NCI-H524 treated with DMSO at 0.1 percent for 48 hours (cell line): ENCODE data around the gene TMEM221.

ENCODE experiments used
- DNase-seq: peaks from one replicate; lab custom pipeline; 2025; lab: John Stamatoyannopoulos, UW

TMEM221 gene

GRCh38 chr19:17471410-17472125 lies 23.1 kb upstream of the TMEM221 start:
- DNase-seq: peak; percentile 95

- DNase-seq: peak; percentile 96
These were observed 21.8 kb upstream of the TMEM221 start, which contains the start of gene SLC27A1 for GRCh38 chr19:17470068-17470841. SLC27A1 (plus strand) TSS chr19:17470524; CDS start chr19:17470541, 17 bp downstream.

- peak; percentile 98 for DNase-seq
These were observed 21.1 kb upstream of the TMEM221 start for GRCh38 chr19:17469481-17470067.

DNA sequence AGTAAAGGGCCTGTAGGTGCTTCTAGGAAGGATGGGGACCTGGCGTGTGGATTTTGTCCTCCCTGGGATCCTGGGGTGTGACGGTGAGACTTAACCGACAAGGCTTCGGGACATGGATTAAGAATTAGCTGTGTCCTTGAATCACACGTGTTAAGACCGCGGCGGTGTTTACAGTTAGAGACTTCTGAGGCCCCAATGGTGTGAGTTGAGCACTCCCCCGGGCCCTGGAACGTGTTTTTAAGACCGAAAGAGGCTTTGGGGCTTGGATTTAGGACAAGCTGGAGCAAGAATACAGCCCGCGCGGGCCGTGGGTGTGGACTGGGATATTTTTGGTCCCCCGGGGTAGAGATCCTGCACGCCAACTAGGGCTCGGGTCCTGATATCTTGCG lies 20.6 kb upstream of the TMEM221 start:
- DNase-seq: no peak

- no peak for DNase-seq
These were observed 20.0 kb upstream of the TMEM221 start for GRCh38 chr19:17468302-17469091.

- DNase-seq: no peak
These were observed 19.2 kb upstream of the TMEM221 start for GRCh38 chr19:17467471-17468301.

GRCh38 chr19:17466487-17466850 lies 18.0 kb upstream of the TMEM221 start:
- no peak for DNase-seq

DNA sequence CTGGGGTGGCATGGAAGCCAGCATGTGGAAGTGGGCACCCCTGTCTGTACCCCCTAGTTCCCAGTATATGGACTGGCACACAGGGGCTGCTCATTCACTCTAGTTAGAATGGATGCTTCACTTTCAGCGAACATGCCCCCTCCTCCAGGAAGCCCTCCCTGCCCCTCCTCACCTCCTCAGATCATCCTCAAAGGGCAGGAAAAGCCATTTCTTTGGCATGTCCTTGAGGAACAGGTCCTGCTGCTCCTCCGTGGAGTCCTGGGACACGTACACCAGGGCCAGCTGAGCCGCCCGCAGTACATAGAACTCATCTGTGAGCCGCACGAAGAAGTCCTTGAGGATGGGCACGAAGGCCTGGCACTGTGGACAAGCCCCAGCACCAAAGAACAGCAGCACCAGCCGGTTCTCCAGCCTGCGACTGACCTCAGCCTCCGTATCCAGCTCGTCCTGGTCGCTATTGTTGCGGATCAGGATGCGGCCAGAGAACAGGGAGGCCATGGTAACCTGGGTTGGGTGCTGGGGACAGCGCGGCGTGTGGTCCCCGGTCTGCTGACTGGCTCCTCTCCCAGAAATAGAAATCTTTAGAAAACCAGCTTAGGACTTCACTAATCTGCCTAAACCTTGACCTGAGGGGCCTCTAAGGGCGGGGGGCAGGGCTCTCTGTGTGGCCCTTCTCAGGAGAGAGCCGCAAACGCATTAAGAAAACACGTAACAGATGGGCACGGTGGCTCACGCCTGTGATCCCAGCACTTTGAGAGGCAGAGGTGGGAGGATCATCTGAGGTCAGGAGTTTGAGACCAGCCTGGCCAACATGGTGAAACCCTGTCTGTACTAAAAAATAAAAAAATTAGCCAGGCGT lies 12.1 kb upstream of the TMEM221 start, which contains the start of gene NXNL1:
Gene NXNL1, minus strand, starts transcription at position 555 of the 859 bp plus-strand sequence. Its CDS starts 57 bp downstream, at position 498.
- DNase-seq: no peak

GRCh38 chr19:17458970-17459369 lies 10.5 kb upstream of the TMEM221 start:
- DNase-seq: no peak

DNA sequence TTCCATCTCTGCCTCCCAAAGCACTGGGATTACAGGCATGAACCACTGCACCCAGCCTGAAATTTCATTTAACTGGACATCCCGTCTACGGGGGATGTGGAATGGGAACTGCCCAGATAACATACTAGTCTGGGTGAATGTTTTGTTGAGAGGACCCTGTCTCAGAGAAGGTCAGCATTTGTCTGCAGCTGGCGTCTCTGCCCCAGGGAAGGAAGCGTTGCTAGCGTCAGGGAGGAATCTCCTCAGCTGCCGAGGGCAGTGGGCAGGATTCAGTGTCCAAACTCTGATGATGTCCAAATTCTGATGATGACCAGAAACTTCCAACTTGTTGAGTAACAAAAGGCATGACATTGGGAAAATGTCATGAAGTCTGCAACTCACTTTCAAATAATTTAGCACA lies 9.1 kb upstream of the TMEM221 start:
- no peak for DNase-seq

DNA sequence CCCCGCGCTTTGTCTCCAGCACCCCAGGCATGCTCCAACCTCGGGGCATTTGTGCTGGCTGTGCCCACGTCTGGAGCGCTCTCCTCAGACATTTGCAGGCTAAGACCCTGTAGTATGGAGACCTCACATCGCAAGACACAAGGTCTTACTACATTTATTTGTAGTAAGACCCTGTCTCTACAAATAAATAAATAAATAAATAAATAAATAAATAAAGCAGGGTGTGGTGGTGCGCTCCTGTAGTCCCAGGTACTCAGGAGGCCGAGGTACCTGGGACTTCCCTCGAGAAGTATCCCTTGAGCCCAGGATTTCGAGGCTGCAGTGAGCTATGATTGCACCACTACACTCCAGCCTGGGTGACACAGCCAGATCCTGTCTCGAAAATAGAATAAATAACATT lies 7.7 kb upstream of the TMEM221 start:
- DNase-seq: no peak

- DNase-seq: no peak
These were observed 7.0 kb upstream of the TMEM221 start for GRCh38 chr19:17455308-17456123.

- no peak for DNase-seq
These were observed 6.2 kb upstream of the TMEM221 start for GRCh38 chr19:17454576-17455071.

DNA sequence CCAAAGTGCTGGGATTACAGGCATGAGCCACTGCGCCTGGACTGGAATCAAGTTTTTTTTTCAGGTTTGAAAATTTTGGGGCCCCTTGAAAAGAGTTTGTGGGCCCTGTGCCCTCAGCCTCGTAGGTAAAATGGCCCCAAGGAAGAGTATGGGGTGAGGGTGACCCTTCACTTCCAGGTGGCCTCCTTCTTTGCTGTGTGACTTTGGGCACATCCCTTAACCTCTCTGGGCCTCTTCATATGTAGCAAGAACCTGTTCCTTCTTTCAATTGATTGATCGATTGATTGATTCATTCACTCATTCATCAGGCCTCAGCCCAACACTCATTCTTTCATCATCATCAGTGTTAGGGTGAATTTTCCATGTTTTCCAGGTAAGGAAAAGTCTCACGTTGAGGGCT lies 3.4 kb upstream of the TMEM221 start:
- no peak for DNase-seq

DNA sequence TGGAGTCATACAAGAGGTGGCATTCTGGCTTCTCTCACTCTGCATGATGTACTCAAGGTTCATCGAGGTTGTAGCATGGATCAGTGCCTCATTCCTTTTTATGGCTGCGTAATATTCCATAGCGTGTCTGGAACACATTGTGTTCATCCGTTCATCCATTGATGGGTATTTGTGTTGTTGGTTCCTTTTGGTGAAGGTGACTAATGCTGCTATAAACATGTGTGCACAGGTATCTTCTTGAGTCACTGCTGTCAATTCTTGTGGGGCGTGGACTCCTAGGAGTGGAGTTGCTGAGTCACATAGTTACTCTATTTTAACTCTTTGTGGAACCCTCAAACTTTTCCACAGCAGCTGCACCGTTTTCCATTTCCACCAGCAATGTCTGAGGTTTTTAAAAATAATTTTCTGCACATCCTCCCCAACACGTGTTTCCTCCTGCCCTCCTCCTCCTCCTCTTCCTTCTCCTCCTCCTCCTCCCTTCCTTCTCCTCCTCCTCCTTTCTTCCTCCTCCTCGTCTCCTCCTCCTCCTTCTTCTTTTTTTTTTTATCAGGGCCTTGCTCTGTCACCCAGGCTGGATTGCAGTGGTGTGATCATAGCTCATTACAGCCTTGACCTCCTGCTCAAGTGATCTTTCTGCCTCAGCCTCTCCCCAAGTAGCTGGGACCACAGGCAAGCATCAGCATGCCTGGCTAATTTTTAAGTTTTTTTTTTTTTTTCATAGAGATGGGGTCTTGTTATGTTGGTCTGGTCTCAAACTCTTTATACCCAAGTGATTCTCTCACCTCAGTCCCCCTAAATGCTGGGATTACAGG lies 2.0 kb upstream of the TMEM221 start:
- no peak for DNase-seq

DNA sequence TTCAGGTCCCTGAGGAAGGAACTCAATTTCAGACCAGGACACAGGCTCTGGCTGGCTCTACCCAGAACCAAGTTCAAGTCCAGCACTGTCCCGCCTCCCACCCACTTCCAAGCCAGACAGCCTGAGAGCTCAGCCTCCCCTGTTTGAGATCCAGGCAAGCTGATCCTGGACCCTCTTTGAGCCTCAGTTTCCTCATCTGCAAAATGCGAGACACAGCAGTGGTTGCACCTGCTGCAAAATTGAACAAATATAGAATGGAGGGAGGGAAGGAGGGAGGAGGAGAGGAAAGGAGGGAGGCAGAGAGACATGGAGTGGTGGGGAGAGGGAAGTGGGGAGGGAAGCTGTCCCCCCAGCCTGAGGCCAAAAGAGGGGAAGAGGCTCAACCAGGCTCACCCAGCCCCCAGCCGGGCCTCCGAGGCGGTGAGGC lies 751 bp downstream of the TMEM221 start:
- no peak for DNase-seq

DNA sequence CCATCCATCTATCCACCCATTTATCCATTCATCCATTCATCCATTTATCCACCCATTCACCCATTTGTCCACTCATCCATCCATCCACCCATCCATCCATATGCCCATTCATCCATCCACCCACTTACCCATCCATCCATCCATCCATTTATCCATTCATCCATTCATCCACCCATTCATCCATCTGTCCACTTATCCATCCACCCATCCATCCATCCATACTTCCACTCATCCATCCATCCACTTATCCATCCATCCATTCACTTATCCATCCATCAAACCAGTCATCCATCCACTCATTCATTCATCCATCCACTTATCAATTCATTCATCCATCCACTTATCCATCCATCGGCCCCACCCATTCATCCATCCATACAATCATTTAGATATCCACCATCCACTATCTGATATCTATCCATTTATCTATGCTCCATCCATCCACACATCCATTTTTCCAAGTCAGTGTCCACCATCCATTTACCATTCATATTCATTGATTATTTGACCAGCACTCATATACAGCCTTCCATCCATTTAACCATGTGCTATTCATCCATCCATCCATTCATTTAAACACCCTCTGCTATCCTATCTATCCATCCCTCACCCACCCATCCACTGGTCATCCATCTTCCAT lies 2.8 kb downstream of the TMEM221 start:
- DNase-seq: no peak
